Stomach smooth muscle (tissue), 2 donors: ENCODE measurements around the gene ZNF662.
"Not testable (repeated sequence)": the region's sequence is repeated elsewhere in the genome, so short reads cannot be mapped to it uniquely, and the experiment has no call there.

Experiments
- H3K27ac ChIP-seq: one replicate; pipeline ENCODE4 v1.7.0; 2013; ENCODE audit warnings: mild to moderate bottlenecking, low read length, inconsistent platforms
- H3K27me3 ChIP-seq, 2 donors: one replicate each; pipeline ENCODE4 v1.7.0; 2013; ENCODE audit warnings: low read length in 2 of 2; ENCODE audit not compliant: insufficient read depth in 2 of 2, control insufficient read depth in 1 of 2
- H3K36me3 ChIP-seq, 2 donors: one replicate each; pipeline ENCODE4 v1.7.0; 2013; ENCODE audit warnings: low read length in 2 of 2; ENCODE audit not compliant: control insufficient read depth in 2 of 2, insufficient read depth in 2 of 2
- H3K4me1 ChIP-seq: one replicate; pipeline ENCODE4 v1.7.0; 2013; ENCODE audit warnings: low read length; ENCODE audit not compliant: control insufficient read depth, insufficient read depth
- H3K4me3 ChIP-seq, 2 donors: one replicate each; pipeline ENCODE4 v1.7.0; 2013; ENCODE audit warnings: low read length in 2 of 2
- H3K9ac ChIP-seq, 2 donors: one replicate each; pipeline ENCODE4 v1.7.0; 2013; ENCODE audit warnings: low read length in 2 of 2, mild to moderate bottlenecking in 1 of 2
- H3K9me3 ChIP-seq, 2 donors: one replicate each; pipeline ENCODE4 v1.7.0; 2013; ENCODE audit warnings: low read length in 2 of 2; ENCODE audit not compliant: control insufficient read depth in 2 of 2
- donor health status: healthy.
- donor health status: Pancreatic carcinoma.

The ZNF662 gene

DNA sequence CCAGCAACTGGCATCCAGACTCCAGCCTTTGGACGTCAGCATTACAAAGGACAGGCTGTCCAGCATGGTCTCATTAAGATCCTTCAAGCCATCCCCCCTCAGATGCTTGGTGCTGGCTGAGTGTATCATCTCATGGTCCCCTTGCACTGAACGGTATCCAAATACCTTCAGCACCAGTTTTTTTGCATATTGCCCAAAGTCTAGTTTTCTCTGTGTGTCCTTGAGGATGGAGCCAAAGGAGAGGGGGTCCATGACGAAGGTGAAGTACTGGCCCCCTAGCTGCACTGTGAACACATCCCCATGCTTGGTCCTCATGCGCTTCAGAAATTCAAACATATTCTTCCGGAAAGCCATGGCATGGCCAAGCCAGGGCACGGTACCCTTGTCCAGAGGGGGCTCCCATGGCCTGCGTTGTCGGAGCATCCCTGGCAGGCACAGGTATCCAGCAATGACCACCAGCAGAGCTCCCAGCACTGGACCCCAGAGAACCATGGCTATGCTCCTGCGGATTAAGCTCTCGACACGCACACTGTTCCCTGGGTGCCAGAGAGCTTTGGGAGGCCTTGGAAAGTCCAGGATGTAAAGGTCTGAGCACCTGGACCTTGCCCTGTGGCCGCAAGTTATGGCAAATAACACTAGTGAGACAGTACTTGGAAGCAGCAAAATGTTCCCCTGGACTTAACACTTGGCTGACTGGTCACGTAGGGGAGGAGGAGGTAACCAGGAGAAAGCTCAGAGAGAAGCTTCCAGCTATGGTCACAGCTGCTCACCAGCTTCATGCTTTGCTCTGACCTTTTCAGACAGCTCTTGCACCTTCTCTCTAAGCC is 30.4 kb upstream of the ZNF662 start, which contains the start of gene CYP8B1:
CYP8B1 (minus strand) TSS at position 555 of the 827 bp plus-strand sequence; CDS start at position 492, 63 bp downstream.
- Histone ChIP-seq H3K36me3 (no peaks in the 10 kb centered on the region), H3K27me3 (no peaks in the 10 kb centered on the region), H3K9ac (no peak within 1 kb of the TSS), H3K4me1 (peaks cover 3% of the 10 kb centered on the region), H3K27ac (no peak within 1 kb of the TSS), H3K4me3 (no peak within 1 kb of the TSS), H3K9me3 (no peaks in the 10 kb centered on the region)

DNA sequence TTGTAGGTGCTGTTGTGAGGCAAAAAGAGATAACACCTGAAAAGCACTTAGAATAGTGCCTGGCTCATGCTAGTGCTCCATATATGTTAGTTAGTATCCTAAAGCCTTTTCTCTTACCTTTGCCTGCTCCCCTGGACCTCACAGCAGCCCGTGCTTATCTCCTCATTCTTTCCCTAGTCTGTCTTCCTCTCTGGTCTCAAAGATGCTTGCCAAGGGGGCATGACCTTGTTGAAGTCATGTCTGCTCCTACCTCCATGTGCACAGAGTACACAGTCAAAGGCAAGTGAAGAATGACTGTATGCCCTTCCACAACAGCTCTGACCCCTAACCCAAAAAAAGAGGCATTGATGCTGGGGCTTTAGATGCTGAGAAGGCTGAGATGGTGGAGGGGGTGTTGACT is 29.5 kb upstream of the ZNF662 start:
- H3K9ac ChIP-seq, result no peak overlapping the region
- H3K4me3 ChIP-seq, result no peak overlapping the region
- H3K36me3 ChIP-seq, result no peaks in the 10 kb centered on the region
- no peaks in the 10 kb centered on the region for H3K27me3 ChIP-seq
- H3K4me1 ChIP-seq, result peaks cover 12% of the 10 kb centered on the region
- H3K27ac ChIP-seq, result no peak overlapping the region
- H3K9me3 ChIP-seq, result no peaks in the 10 kb centered on the region

DNA sequence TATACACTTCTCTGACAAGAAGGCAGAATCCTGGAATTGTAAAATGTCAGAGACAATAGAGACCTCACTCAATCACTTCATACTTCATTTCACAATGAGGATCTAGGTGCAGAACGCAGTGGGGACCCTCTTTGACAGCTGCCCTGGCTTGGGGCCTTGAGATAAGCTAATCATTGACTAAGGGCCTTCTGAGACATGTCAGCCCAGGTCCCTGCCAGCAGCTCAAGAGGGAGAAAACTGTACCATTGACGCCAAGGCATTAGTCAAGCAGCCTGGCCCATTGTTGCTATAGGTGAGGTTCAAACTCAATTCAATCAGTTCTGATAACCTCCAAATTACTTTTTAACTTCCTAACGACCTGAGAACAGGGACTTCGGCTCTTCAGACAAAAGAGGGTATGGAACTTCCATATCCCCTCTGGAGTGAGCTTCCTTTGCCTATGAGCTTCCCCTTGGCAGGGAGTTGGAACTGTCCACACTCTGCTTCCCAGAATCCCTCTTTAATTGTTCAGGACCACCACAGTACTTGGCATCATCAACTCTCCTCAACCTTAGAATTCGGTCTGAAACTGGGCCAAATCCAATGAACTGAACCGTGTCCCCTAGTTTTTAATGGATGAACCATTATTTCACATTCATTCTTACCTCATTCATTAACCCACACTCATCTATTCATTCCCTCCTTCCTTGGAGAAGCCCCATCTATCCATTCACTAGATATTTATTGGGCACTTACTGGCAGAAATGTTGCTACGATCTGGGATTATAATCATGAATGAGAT is 28.8 kb upstream of the ZNF662 start:
- Histone ChIP-seq H3K36me3 (no peaks in the 10 kb centered on the region), H3K4me1 (peaks cover 14% of the 10 kb centered on the region), H3K9me3 (no peaks in the 10 kb centered on the region), H3K27ac (no peak overlapping the region), H3K9ac (no peak overlapping the region), H3K27me3 (no peaks in the 10 kb centered on the region), H3K4me3 (no peak overlapping the region)

DNA sequence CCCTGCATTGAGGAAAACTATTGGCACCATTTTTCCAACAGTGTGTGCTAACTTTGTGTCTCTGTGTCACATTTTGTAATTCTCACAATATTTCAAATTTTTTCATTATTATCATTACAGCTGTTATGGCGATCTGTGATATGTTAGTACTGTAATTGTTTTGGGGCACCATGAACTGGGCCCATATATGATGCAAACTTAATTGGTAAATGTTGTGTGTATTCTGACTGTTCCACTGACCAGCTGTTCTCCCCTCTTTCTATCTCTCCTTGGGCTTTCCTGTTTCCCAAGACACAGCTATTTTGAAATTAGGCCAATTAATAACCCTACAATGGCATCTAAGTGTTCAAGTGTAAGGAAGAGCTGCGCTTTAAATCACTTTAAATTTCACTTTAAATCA is 28.1 kb upstream of the ZNF662 start:
- Histone ChIP-seq H3K4me1 (peaks cover 14% of the 10 kb centered on the region), H3K4me3 (no peak overlapping the region), H3K27ac (no peak overlapping the region), H3K36me3 (no peaks in the 10 kb centered on the region), H3K27me3 (no peaks in the 10 kb centered on the region), H3K9me3 (no peaks in the 10 kb centered on the region), H3K9ac (no peak overlapping the region)

DNA sequence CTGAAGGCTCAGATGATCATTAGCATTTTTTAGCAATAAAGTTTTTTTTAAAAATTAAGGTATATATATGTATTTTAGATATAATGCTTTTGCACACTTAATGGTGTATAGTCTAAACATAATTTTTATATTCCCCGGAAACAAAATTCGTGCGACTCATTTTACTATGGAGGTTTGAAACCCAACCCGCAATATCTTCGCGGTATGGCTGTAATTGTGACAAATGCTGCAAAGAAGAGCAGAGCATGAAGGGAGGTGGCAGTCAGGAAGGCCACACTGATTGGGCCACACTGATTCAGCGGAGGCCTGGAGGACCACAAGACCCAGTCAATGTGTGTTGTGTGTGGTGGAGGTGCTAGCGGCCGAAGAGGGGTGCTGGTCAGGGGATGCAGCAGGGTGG is 25.8 kb upstream of the ZNF662 start:
- Histone ChIP-seq H3K36me3 (no peaks in the 10 kb centered on the region), H3K9ac (peak overlapping the region; percentile 81 to 86), H3K4me3 (peak overlapping the region; percentile 69 to 82), H3K27ac (peak overlapping the region; percentile 53), H3K27me3 (no peaks in the 10 kb centered on the region), H3K4me1 (peaks cover 14% of the 10 kb centered on the region), H3K9me3 (no peaks in the 10 kb centered on the region)

DNA sequence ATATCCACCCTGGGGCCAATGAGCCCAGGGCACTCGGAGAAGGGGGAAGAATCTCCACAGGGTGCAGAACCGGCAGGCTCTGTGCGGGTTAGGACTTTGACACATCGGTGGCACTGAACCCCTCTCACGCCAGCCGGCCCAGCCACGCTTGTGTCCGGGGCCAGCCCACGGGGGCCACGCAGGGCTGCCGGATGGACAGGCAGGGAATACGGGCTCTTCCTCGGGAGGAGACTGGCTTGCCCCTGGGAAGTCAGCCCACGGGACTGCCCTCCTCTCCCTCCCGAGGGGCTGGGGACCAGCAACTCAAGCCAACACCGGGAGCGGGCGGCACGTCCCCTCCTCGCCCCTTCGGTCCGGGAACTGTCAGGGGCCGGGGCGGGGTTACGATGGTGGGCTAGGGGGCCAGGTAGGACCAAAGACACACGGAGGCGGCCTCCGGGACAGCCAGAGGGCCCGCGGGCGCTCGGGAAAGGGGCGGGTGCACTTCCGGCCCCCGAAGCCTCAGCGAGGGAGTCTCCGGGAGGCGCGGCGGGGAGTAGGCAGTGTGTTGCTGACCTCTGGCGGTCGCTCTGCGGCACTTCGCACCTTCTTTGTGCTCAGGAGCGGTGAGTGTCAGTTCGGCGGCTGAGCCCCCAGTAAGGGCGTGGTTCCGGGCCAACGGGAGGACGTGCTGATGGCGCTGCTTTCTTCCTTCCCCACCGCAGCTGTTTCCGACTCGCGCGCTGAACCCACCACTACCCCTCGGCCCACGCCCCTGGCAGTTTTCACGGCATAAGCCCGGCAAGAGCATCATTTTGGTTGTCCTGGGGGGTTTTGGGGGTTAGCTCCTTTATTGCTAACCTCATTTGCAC is 25.1 kb upstream of the ZNF662 start:
- peak overlapping the region; percentile 69 to 82 for H3K4me3 ChIP-seq
- no peaks in the 10 kb centered on the region for H3K9me3 ChIP-seq
- no peaks in the 10 kb centered on the region for H3K36me3 ChIP-seq
- peaks cover 14% of the 10 kb centered on the region for H3K4me1 ChIP-seq
- H3K27me3 ChIP-seq, result no peaks in the 10 kb centered on the region
- H3K9ac ChIP-seq, result peak overlapping the region; percentile 81 to 86
- peak overlapping the region; percentile 53 for H3K27ac ChIP-seq

DNA sequence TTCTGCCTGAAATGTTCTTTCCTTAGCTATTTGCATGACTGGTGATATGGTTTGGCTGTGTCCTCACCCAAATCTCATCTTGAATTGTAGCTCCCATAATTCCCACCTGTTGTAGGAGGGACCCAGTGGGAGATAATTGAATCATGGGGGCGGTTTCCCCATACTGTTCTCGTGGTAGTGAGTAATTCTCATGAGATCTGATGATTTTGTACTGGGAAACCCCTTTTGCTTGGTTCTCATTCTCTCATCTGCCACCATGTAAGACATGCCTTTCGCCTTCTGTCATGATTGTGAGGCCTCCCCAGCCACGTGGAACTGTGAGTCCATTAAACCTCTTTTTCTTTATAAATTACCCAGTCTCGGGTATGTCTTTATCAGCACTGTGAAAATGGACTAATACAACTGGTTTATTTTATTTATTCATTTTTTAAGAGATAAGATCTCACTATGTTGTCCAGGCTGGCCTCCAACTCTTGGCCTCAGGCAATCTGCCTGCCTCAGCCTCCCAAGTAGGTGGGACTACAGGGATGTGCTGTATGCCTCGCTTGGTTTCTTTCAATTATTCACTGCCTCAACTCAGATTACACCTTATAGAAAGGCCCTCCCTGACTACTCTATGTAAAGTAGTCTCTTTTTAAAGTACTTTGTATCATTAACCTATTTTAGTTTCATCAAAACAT is 22.6 kb upstream of the ZNF662 start:
- peaks cover 14% of the 10 kb centered on the region for H3K4me1 ChIP-seq

DNA sequence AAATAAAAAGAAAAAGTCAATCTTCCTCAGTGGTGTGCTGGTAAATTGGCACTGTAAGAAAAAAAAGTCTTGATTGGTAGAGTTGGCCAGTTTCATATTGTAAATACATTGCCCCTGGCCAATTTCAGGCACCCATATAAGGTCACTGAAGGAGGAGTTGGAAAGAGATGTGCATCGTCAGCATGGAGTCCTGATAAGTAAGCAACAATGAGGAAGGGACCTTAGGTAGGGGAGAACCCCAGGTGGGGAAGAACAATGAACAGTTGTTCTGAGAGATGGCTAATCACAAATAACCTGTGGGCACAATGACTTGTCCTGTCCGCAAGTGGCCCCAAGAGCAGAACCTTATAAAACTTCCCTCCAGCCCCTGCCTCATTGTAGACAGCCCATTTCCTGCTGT is 21.6 kb upstream of the ZNF662 start:
- H3K9ac ChIP-seq, result no peak overlapping the region
- H3K27ac ChIP-seq, result no peak overlapping the region
- no peaks in the 10 kb centered on the region for H3K27me3 ChIP-seq
- no peak overlapping the region for H3K4me3 ChIP-seq
- H3K9me3 ChIP-seq, result no peaks in the 10 kb centered on the region
- H3K36me3 ChIP-seq, result no peaks in the 10 kb centered on the region
- peaks cover 14% of the 10 kb centered on the region for H3K4me1 ChIP-seq

More for the DNA sequence above, 22.6 kb upstream of the ZNF662 start:
- H3K27ac ChIP-seq, H3K9me3 ChIP-seq, H3K36me3 ChIP-seq, H3K4me3 ChIP-seq, H3K9ac ChIP-seq, H3K27me3 ChIP-seq: not testable (repeated sequence)

DNA sequence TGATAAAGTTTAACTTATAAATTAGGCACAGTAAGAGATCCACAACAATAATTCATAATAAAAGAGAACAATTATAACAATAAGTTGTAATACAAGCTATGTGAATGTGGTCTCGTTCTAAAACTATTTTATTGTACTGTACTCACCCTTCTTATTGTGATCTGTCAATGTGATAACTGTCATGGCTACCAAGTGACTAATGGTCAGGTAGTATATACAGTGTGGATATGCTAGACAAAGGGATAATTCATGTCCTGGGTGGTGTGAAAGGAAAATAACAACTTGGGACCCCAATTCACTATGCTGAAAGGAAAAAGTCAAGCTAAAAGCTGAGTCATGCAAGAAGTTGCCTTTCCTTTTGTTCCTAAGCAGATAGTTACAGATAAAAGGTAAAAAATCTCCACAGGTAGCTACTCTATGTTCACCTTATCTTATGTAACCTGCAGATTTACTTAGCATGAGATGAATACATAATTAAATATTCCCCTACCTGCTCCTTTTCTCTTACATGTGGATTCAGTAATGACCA is 19.6 kb upstream of the ZNF662 start:
- H3K9me3 ChIP-seq, result no peaks in the 10 kb centered on the region
- H3K27me3 ChIP-seq, result no peaks in the 10 kb centered on the region
- H3K27ac ChIP-seq, result no peak overlapping the region
- no peak overlapping the region for H3K9ac ChIP-seq
- H3K4me1 ChIP-seq, result peaks cover 2% of the 10 kb centered on the region
- no peak overlapping the region for H3K4me3 ChIP-seq
- no peaks in the 10 kb centered on the region for H3K36me3 ChIP-seq

DNA sequence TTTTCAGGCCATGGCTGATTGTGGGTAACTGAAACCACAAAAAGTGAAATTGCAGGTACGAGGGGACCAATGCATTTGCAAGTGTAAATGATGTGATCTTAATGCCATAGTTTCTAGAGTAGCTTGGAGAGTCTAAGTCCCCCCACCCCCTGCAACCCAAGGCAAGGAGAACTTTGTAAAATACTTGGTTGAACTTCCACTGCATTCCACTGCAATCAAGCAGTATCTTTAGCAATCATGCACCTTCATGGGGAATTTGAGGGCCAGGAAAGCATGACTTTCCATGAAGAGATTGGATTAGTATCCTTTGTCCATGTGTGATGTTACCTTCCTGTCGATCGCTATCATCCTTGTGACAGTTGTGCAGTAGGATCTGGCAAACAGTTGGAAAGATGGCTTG is 18.9 kb upstream of the ZNF662 start:
- Histone ChIP-seq H3K27me3 (no peaks in the 10 kb centered on the region), H3K9ac (no peak overlapping the region), H3K4me1 (no peaks in the 10 kb centered on the region), H3K27ac (no peak overlapping the region), H3K4me3 (no peak overlapping the region), H3K9me3 (no peaks in the 10 kb centered on the region), H3K36me3 (no peaks in the 10 kb centered on the region)
